GM12878 (cell line): ENCODE measurements around the gene GNPTG. TPM values are rescaled to one million over a fixed set of nuclear protein-coding genes. Genes with fewer than 3 reads are reported as not detected.

Experiments used
- ATAC-seq: fragments of 200-7000 bp; cut with Tn5 transposase; 3 replicates; pipeline ENCODE4 v1.9.1; 2020; ENCODE audit warnings: mild to moderate bottlenecking, moderate library complexity
- BruUV-seq: library from RNA; stranded (reverse); fragments of 400-500 nt; replicated peaks from 2 replicates; lab custom pipeline; 2021; lab: Mats Ljungman, UMichigan
- CTCF ChIA-PET: fragments of 300-600 bp; sonication (Branson Sonifier 250); formaldehyde crosslinking; extraction: SDS; loops from one replicate; lab custom pipeline; 2021; ENCODE audit warnings: inconsistent platforms; lab: Yijun Ruan, JAX
- POLR2A ChIA-PET: fragments of 350-600 bp; formaldehyde crosslinking; extraction: SDS; loops from one replicate; lab custom pipeline; 2021; ENCODE audit warnings: inconsistent platforms; lab: Charles Lee
- RAD21 ChIA-PET: fragments of 300-600 bp; sonication (Branson Sonifier 250); formaldehyde crosslinking; loops from one replicate; lab custom pipeline; 2023; ENCODE audit warnings: antibody characterized with exemption; ENCODE audit not compliant: unreplicated experiment; lab: Charles Lee
- SMC1A ChIA-PET: fragments of 300-600 bp; sonication (Branson Sonifier 250); formaldehyde crosslinking; loops from one replicate; lab custom pipeline; 2023; ENCODE audit not compliant: unreplicated experiment, uncharacterized antibody; lab: Charles Lee
- DNase-seq: peaks from one replicate; pipeline ENCODE4 v3.0.0-alpha.2; 2011; ENCODE audit warnings: low read depth, low spot score
- FAIRE-seq: peaks from 3 replicates; lab custom pipeline; 2011; peaks lifted over from hg19 to GRCh38; lab: Jason Lieb, UNC
- H2AFZ ChIP-seq: 2 replicates; pipeline ENCODE4 v1.6.0; 2011; ENCODE audit warnings: low read depth, low read length, control low read depth; ENCODE audit not compliant: control insufficient read depth
- H3K27ac ChIP-seq: 2 replicates; pipeline ENCODE4 v1.5.1; 2011; ENCODE audit warnings: control low read depth; ENCODE audit not compliant: control insufficient read depth, insufficient read depth
- H3K27me3 ChIP-seq, 2 experiments: replicated peaks in 1 of 2; 2 replicates each; pipeline versions ENCODE4 v1.6.0 to v1.6.1; 2011; ENCODE audit warnings: low read length in 1 of 2; ENCODE audit not compliant: control insufficient read depth in 2 of 2, insufficient read depth in 2 of 2
- H3K36me3 ChIP-seq, 2 experiments: 2 replicates each; pipeline ENCODE4 v1.5.1; 2011; ENCODE audit warnings: low read length in 1 of 2; ENCODE audit not compliant: control insufficient read depth in 2 of 2, insufficient read depth in 2 of 2
- H3K4me1 ChIP-seq: 2 replicates; pipeline ENCODE4 v1.6.1; 2011; ENCODE audit warnings: mild to moderate bottlenecking, low read length, moderate library complexity, mixed read lengths; ENCODE audit not compliant: control insufficient read depth, insufficient read depth
- H3K4me2 ChIP-seq: 2 replicates; pipeline ENCODE4 v1.6.0; 2011; ENCODE audit warnings: control low read depth; ENCODE audit not compliant: control insufficient read depth, insufficient read depth
- H3K4me3 ChIP-seq: fragments of 200-600 bp; sonication (generic); 2 replicates; pipeline ENCODE4 v1.5.1; 2016
- H3K79me2 ChIP-seq: 2 replicates; pipeline ENCODE4 v1.6.0; 2011; ENCODE audit warnings: low read length; ENCODE audit not compliant: control insufficient read depth, insufficient read depth
- H3K9ac ChIP-seq: 2 replicates; pipeline ENCODE4 v1.8.0; 2011; ENCODE audit warnings: low read length, control low read depth, mixed read lengths; ENCODE audit not compliant: control insufficient read depth, insufficient read depth
- H3K9me3 ChIP-seq: replicated peaks from 3 replicates; pipeline ENCODE4 v1.5.1; 2011; ENCODE audit warnings: mild to moderate bottlenecking, low read length; ENCODE audit not compliant: control insufficient read depth, insufficient read depth
- H4K20me1 ChIP-seq: 2 replicates; pipeline ENCODE4 v1.6.0; 2011; ENCODE audit not compliant: control insufficient read depth, insufficient read depth
- BACH1 ChIP-seq: fragments of 450-650 bp; IDR thresholded peaks from 2 replicates; pipeline ENCODE4 v1.6.1; 2017; ENCODE audit warnings: mild to moderate bottlenecking, borderline replicate concordance
- BHLHE40 ChIP-seq, 2 experiments: fragments of 450-650 bp in 1 of 2; IDR thresholded peaks; 2 replicates each; pipeline ENCODE4 v1.6.1; 2011 to 2017; ENCODE audit warnings: low read depth in 2 of 2, borderline replicate concordance in 1 of 2, improper control_type of control experiment in 1 of 2, low read length in 1 of 2, mild to moderate bottlenecking in 1 of 2
- BRCA1 ChIP-seq: IDR thresholded peaks from 2 replicates; pipeline ENCODE4 v1.6.1; 2011; ENCODE audit warnings: low read depth, low read length, improper control_type of control experiment
- CBX5 ChIP-seq: sonication (generic); IDR thresholded peaks from 2 replicates; pipeline ENCODE4 v1.6.1; 2016; ENCODE audit warnings: low read depth, moderate library complexity, mild to moderate bottlenecking, inconsistent platforms
- CREB1 ChIP-seq: IDR thresholded peaks from 2 replicates; pipeline ENCODE4 v1.6.1; 2012; ENCODE audit warnings: low read depth, mild to moderate bottlenecking, inconsistent platforms
- GATAD2B ChIP-seq: fragments of 450-650 bp; conservative IDR thresholded peaks from 2 replicates; pipeline ENCODE4 v1.6.1; 2017; ENCODE audit warnings: low read depth, mild to moderate bottlenecking, moderate library complexity
- IRF3 ChIP-seq: fragments of 450-650 bp; IDR thresholded peaks from 2 replicates; pipeline ENCODE4 v1.6.1; 2014; ENCODE audit warnings: mild to moderate bottlenecking
- JUND ChIP-seq: IDR thresholded peaks from 2 replicates; pipeline ENCODE4 v1.6.1; 2012; ENCODE audit warnings: low read depth, mild to moderate bottlenecking, low read length, improper control_type of control experiment, moderate library complexity
- MEF2B ChIP-seq: fragments of 450-650 bp; IDR thresholded peaks from 2 replicates; pipeline ENCODE4 v1.6.1; 2018; ENCODE audit warnings: mild to moderate bottlenecking, moderate library complexity; ENCODE audit not compliant: partially characterized antibody, poor library complexity, severe bottlenecking
- NR2F1 ChIP-seq: fragments of 450-650 bp; conservative IDR thresholded peaks from 2 replicates; pipeline ENCODE4 v1.6.1; 2017; ENCODE audit warnings: mild to moderate bottlenecking
- POLR2A ChIP-seq: IDR thresholded peaks from 2 replicates; pipeline ENCODE4 v1.6.1; 2011; ENCODE audit warnings: low read depth, mild to moderate bottlenecking, low read length
- RELB ChIP-seq: fragments of 450-650 bp; IDR thresholded peaks from 2 replicates; pipeline ENCODE4 v1.6.1; 2017; ENCODE audit warnings: low read depth, mild to moderate bottlenecking, moderate library complexity
- SRF ChIP-seq, 2 experiments: IDR thresholded peaks; 2 replicates each; pipeline ENCODE4 v1.6.1; 2011; ENCODE audit warnings: low read depth in 2 of 2, low read length in 2 of 2, mild to moderate bottlenecking in 1 of 2, moderate library complexity in 1 of 2
- ZNF622 ChIP-seq: fragments of 450-650 bp; IDR thresholded peaks from 2 replicates; pipeline ENCODE4 v1.6.1; 2017; ENCODE audit warnings: mild to moderate bottlenecking, inconsistent platforms
- WGBS: methylation state at CpG from one replicate; pipeline ENCODE4 v1.1.6; 2016; ENCODE audit warnings: low lambda C conversion rate; ENCODE audit not compliant: insufficient replicate concordance, insufficient coverage; ENCODE audit errors: missing lambda C conversion rate; 5-methylcytosine and 5-hydroxymethylcytosine counted together
- in situ Hi-C: fragments of 300-500 bp; cut with MboI; formaldehyde crosslinking; loops from 9 replicates; pipeline ENCODE4 v1.14.3; 2018; ENCODE audit warnings: mixed read lengths
- intact Hi-C: fragments of 100-400 bp; cut with micrococcal nuclease; formaldehyde crosslinking; loops from one replicate; pipeline ENCODE4 v1.14.2; 2022; ENCODE audit not compliant: unreplicated experiment
- polyA plus RNA-seq, 11 experiments: library from polyadenylated mRNA; depleted of rRNA in 4 of 11; unstranded in 6 of 11; stranded (reverse) in 5 of 11; fragments of >200 nt; fragmentation: Nextera tagmentation in 4 of 11; fragmentation: Illumina TruSeq in 1 of 11; extraction: Ambion mirVana in 4 of 11; extraction: Trizol in 1 of 11; gene quantifications; 1 replicate in 1 of 11; 2 replicates in 10 of 11; pipeline versions ENCODE4 v1.2.1 to v1.2.3, GENCODE V29; 2011 to 2016; ENCODE audit warnings: inconsistent platforms in 2 of 11, missing spikeins in 2 of 11, low read depth in 1 of 11
- total RNA-seq, 4 experiments: library from RNA; depleted of rRNA in 3 of 4; stranded (reverse); fragments of >200 nt in 3 of 4; fragmentation: Illumina TruSeq in 1 of 4; extraction: Trizol in 1 of 4; gene quantifications; 2 replicates each; pipeline versions ENCODE4 v1.2.1 to v1.2.3, GENCODE V29; 2013 to 2021

The GNPTG gene
- total and polyA plus RNA-seq, 10 of the 15 experiments (the other 5 are each of a cell fraction or from before 2014, with no cell fraction given): 0.80 to 32.6 (median 20.9) TPM

- Histone ChIP-seq H3K4me3 (peak overlapping the region; percentile 73), H3K79me2 (peaks cover 18% of the 10 kb centered on the region), H3K9me3 (no peaks in the 10 kb centered on the region), H2AFZ (no peak overlapping the region), H3K27ac (peak overlapping the region; percentile 78), H3K27me3 (no peaks in the 10 kb centered on the region), H4K20me1 (no peaks in the 10 kb centered on the region), H3K36me3 (no peaks in the 10 kb centered on the region; a peak in 1 of 4 replicates), H3K4me2 (peak overlapping the region; percentile 80), H3K4me1 (peaks cover 8% of the 10 kb centered on the region; the same call in 1 of the 2 replicates), H3K9ac (peak overlapping the region; percentile 81)
- FAIRE-seq (no peak), ATAC-seq (no peak), DNase-seq (no peak)
- CTCF ChIA-PET: interaction anchor here (1.2 to 2.4 kb wide), 4 partner anchors 10 to 30 kb away, joined by 3 to 10 read pairs (median 5); no protein-coding TSS in a partner anchor
- SMC1A ChIA-PET: no interaction called here
- BruUV-seq: TSS peak; percentile 56
- POLR2A ChIA-PET: interaction anchor here (0.9 kb wide), 1 partner anchor 94 kb away, joined by 4 read pairs; no protein-coding TSS in a partner anchor
- WGBS: 93% methylated on average over 25 of the region's 25 CpGs
- in situ Hi-C loops (no loop called here), intact Hi-C loops (no loop called here)
- TF ChIP-seq POLR2A (peak; percentile 35; the same call in 1 of the 2 replicates), CREB1 (no peak), SRF (IDR thresholded peaks at IDR 0.05; ENCODE audit: low read depth in 2 of 2, low read length in 2 of 2) (0 out of 4 replicates have a peak, but pooled peaks of 1 of the 2 experiments have one; percentile 20)
- RAD21 ChIA-PET: no interaction called here
Observed at GRCh38 chr16:1378087-1378803, 26.5 kb downstream of the GNPTG start.

- BruUV-seq: no TSS peak
- H3K79me2 ChIP-seq: peaks cover 18% of the 10 kb centered on the region
- peak overlapping the region; percentile 73 for H3K4me3 ChIP-seq
- ChIA-PET SMC1A (no interaction called here), RAD21 (no interaction called here), CTCF (interaction anchor here (0.6 to 2.4 kb wide), 6 partner anchors 10 to 43 kb away, joined by 3 to 10 read pairs (median 5); no protein-coding TSS in a partner anchor), POLR2A (interaction anchor here (0.5 to 0.9 kb wide), 2 partner anchors 94 to 567 kb away, joined by 4 to 8 read pairs; no protein-coding TSS in a partner anchor)
- H3K27me3 ChIP-seq: no peaks in the 10 kb centered on the region
- no peaks in the 10 kb centered on the region for H4K20me1 ChIP-seq
- no peak for DNase-seq
- H3K4me2 ChIP-seq: peak overlapping the region; percentile 80
- in situ Hi-C loops: no loop called here
- no peak for FAIRE-seq
- intact Hi-C loops: no loop called here
- peaks cover 8% of the 10 kb centered on the region; the same call in 1 of the 2 replicates for H3K4me1 ChIP-seq
- peak; percentile 85 for ATAC-seq
- peak overlapping the region; percentile 45; the same call in 1 of the 2 replicates for H2AFZ ChIP-seq
- peak overlapping the region; percentile 81 for H3K9ac ChIP-seq
- peak overlapping the region; percentile 78 for H3K27ac ChIP-seq
- no peaks in the 10 kb centered on the region for H3K9me3 ChIP-seq
- no peaks in the 10 kb centered on the region; a peak in 2 of 4 replicates for H3K36me3 ChIP-seq
- WGBS: 5% methylated on average over 24 of the region's 31 CpGs
- TF ChIP-seq BHLHE40 (IDR thresholded peaks at IDR 0.05; ENCODE audit: borderline replicate concordance in 1 of 2, low read depth in 2 of 2, low read length in 1 of 2): no peak
- no peak for TF ChIP-seq BRCA1
- TF ChIP-seq CBX5: no peak
- TF ChIP-seq IRF3: no peak
- 0 out of 2 replicates have a peak, but pooled peaks have one; percentile 59 for TF ChIP-seq GATAD2B
- TF ChIP-seq NR2F1: peak; percentile 66; the same call in 1 of the 2 replicates
- TF ChIP-seq RELB: peak; percentile 28; the same call in 1 of the 2 replicates
- no peak for TF ChIP-seq ZNF622
- TF ChIP-seq MEF2B: no peak
- no peak for TF ChIP-seq JUND
- TF ChIP-seq BACH1: peak; percentile 100
Observed at GRCh38 chr16:1378804-1379303, 27.1 kb downstream of the GNPTG start.
